Tibial nerve (tissue), 4 donors: ENCODE results near the gene SLC31A1.

Experiments
- CTCF ChIP-seq, 5 experiments: fragments of 200-600 bp in 3 of 5; fragments of 450-650 bp in 2 of 5; sonication (generic) in 3 of 5; IDR thresholded peaks; one replicate each; pipeline ENCODE4 v1.5.1; 2016 to 2019; ENCODE audit warnings: antibody characterized with exemption in 5 of 5, mild to moderate bottlenecking in 3 of 5, moderate library complexity in 2 of 5
- EP300 ChIP-seq, 2 donors: sonication (generic); formaldehyde crosslinking; IDR thresholded peaks; one replicate each; pipeline ENCODE4 v1.6.1; 2017; ENCODE audit warnings: antibody characterized with exemption in 2 of 2, mild to moderate bottlenecking in 1 of 2

GRCh38 chr9:113246928-113247327, 25.6 kb downstream of the SLC31A1 start:
- TF ChIP-seq EP300 (IDR thresholded peaks at IDR 0.05): no peak
- no peak for TF ChIP-seq CTCF (IDR thresholded peaks at IDR 0.05)
